MM.1S (cell line): ENCODE results near the gene EEA1.

Source experiments
- DNase-seq: peaks from one replicate; pipeline ENCODE4 v3.0.0-alpha.2; 2015
- H2AFZ ChIP-seq: fragments of 300-600 bp; sonication (generic); 2 replicates; pipeline ENCODE4 v1.6.0; 2016; ENCODE audit warnings: antibody characterized with exemption, low read length
- H3F3A ChIP-seq: fragments of 300-600 bp; sonication (generic); 2 replicates; pipeline ENCODE4 v1.6.1; 2016; ENCODE audit warnings: mild to moderate bottlenecking, antibody characterized with exemption, low read length, moderate library complexity, mixed read lengths; ENCODE audit not compliant: insufficient read depth
- H3K27ac ChIP-seq: fragments of 300-600 bp; sonication (generic); 2 replicates; pipeline ENCODE4 v1.5.1; 2016; ENCODE audit warnings: mild to moderate bottlenecking, low read length
- H3K27me3 ChIP-seq: fragments of 300-600 bp; sonication (generic); replicated peaks from 2 replicates; pipeline ENCODE4 v1.6.0; 2016; ENCODE audit warnings: low read length; ENCODE audit not compliant: insufficient read depth
- H3K36me3 ChIP-seq: fragments of 300-600 bp; sonication (generic); replicated peaks from 2 replicates; pipeline ENCODE4 v1.6.1; 2016; ENCODE audit warnings: mild to moderate bottlenecking, low read length, mixed read lengths; ENCODE audit not compliant: insufficient read depth
- H3K4me1 ChIP-seq: fragments of 300-600 bp; sonication (generic); 2 replicates; pipeline ENCODE4 v1.6.1; 2016; ENCODE audit warnings: low read length, mixed read lengths
- H3K4me2 ChIP-seq: fragments of 300-600 bp; sonication (generic); 2 replicates; pipeline ENCODE4 v1.6.0; 2016; ENCODE audit warnings: low read depth, low read length
- H3K4me3 ChIP-seq: fragments of 300-600 bp; sonication (generic); 2 replicates; pipeline ENCODE4 v1.5.1; 2016; ENCODE audit warnings: low read length, mixed read lengths
- H3K79me2 ChIP-seq: fragments of 300-600 bp; sonication (generic); 2 replicates; pipeline ENCODE4 v1.6.1; 2016; ENCODE audit warnings: mixed run types, low read length, mixed read lengths
- H3K9ac ChIP-seq: fragments of 300-600 bp; sonication (generic); 2 replicates; pipeline ENCODE4 v1.6.1; 2016; ENCODE audit warnings: low read length, mixed read lengths
- H3K9me2 ChIP-seq: fragments of 300-600 bp; sonication (generic); replicated peaks from 2 replicates; pipeline ENCODE4 v1.6.1; 2016; ENCODE audit warnings: mild to moderate bottlenecking, low read length, mixed read lengths; ENCODE audit not compliant: insufficient read depth
- H3K9me3 ChIP-seq: fragments of 300-600 bp; sonication (generic); replicated peaks from 2 replicates; pipeline ENCODE4 v1.6.1; 2016; ENCODE audit warnings: mild to moderate bottlenecking, low read length, mixed read lengths; ENCODE audit not compliant: insufficient read depth
- H4K20me1 ChIP-seq: fragments of 300-600 bp; sonication (generic); 2 replicates; pipeline ENCODE4 v1.6.1; 2016; ENCODE audit warnings: mild to moderate bottlenecking, low read length, moderate library complexity, mixed read lengths; ENCODE audit not compliant: insufficient read depth
- EZH2 ChIP-seq: fragments of 300-600 bp; sonication (generic); optimal IDR thresholded peaks from 2 replicates; pipeline ENCODE3; 2017; ENCODE audit warnings: low read depth, mild to moderate bottlenecking, antibody characterized with exemption, low read length, mixed read lengths
- EZH2phosphoT487 ChIP-seq: fragments of 300-600 bp; sonication (generic); IDR thresholded peaks from 2 replicates; pipeline ENCODE4 v1.6.1; 2018; ENCODE audit warnings: antibody characterized with exemption, low read length
- TF ChIP-seq, protein P1 (sequence below): fragments of 300-600 bp; sonication (generic); IDR thresholded peaks from 2 replicates; pipeline ENCODE4 v1.5.1; 2016; ENCODE audit warnings: antibody characterized with exemption, low read length, mixed read lengths

EEA1 gene

DNA sequence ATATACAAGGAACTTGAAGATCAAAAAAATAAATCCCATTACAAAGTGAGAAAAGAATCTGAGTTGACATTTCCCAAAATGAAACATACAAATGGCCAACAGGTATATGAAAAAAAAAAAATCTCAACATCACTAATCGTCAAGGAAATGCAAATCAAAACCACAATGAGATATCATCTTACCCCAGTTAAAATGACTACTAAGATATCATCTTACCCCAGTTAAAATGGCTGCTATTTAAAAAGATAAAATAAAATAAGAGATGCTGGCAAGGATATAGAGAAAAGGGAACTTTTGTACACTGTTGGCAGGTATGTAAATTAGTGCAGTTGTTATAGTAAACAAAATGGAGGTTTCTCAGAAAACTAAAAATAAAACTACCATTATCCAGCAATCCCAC is 181.9 kb downstream of the EEA1 start:
- Histone ChIP-seq H3K27ac (no peak overlapping the region), H2AFZ (no peak overlapping the region), H3K4me1 (no peaks in the 10 kb centered on the region), H3F3A (no peaks in the 10 kb centered on the region), H3K4me2 (no peak overlapping the region), H3K9me2 (no peaks in the 10 kb centered on the region), H4K20me1 (no peaks in the 10 kb centered on the region), H3K9me3 (no peaks in the 10 kb centered on the region), H3K36me3 (no peaks in the 10 kb centered on the region), H3K27me3 (no peaks in the 10 kb centered on the region), H3K4me3 (no peak overlapping the region), H3K79me2 (no peaks in the 10 kb centered on the region), H3K9ac (no peak overlapping the region)
- DNase-seq, result peak; percentile 25
- TF ChIP-seq EZH2, result no peak
- TF ChIP-seq, protein P1, sequence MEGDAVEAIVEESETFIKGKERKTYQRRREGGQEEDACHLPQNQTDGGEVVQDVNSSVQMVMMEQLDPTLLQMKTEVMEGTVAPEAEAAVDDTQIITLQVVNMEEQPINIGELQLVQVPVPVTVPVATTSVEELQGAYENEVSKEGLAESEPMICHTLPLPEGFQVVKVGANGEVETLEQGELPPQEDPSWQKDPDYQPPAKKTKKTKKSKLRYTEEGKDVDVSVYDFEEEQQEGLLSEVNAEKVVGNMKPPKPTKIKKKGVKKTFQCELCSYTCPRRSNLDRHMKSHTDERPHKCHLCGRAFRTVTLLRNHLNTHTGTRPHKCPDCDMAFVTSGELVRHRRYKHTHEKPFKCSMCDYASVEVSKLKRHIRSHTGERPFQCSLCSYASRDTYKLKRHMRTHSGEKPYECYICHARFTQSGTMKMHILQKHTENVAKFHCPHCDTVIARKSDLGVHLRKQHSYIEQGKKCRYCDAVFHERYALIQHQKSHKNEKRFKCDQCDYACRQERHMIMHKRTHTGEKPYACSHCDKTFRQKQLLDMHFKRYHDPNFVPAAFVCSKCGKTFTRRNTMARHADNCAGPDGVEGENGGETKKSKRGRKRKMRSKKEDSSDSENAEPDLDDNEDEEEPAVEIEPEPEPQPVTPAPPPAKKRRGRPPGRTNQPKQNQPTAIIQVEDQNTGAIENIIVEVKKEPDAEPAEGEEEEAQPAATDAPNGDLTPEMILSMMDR, result no peak
- TF ChIP-seq EZH2phosphoT487, result no peak

DNA sequence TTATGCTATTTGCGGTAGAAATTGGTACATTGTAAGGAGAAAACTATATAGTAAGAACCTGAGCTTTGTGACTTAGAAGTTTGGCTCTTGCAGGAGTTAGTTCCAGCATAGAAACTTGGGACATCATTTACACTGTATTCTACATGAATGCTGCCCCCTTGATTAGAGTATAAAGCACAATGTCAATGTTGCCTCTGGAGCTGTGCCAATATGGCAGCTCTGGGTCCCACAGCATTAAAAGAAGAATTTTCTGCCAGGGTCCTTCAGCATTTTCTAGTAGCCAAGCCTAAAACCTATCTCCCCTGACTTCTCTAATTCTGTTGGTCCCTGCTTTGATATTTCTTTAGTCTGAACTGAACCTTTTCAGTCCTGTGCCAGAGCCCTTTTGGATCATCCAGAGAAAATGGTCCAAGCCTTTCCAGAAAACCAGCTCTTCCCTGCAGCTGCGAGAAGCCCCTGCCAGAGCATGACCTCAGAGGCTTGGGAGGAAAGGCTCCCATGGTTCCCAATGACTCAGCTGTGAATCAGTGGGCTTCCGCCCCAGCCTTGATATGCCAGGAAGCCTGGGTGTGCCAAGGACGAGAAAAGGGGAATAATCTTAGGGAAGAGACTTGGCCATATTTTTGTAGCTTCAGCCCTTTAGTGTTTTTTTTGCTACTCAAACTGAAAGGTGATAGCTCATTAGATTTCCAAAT is 183.1 kb downstream of the EEA1 start:
- H3K9me3 ChIP-seq, result no peaks in the 10 kb centered on the region
- no peaks in the 10 kb centered on the region for H3K27me3 ChIP-seq
- no peaks in the 10 kb centered on the region for H4K20me1 ChIP-seq
- H3K79me2 ChIP-seq, result no peaks in the 10 kb centered on the region
- DNase-seq, result no peak
- TF ChIP-seq EZH2, result no peak
- TF ChIP-seq, protein P1, result no peak
- TF ChIP-seq EZH2phosphoT487, result no peak
- no peak overlapping the region for H3K4me2 ChIP-seq
- no peaks in the 10 kb centered on the region for H3F3A ChIP-seq
- no peaks in the 10 kb centered on the region for H3K9me2 ChIP-seq
- H3K36me3 ChIP-seq, result no peaks in the 10 kb centered on the region
- H3K4me1 ChIP-seq, result no peaks in the 10 kb centered on the region
- H2AFZ ChIP-seq, result no peak overlapping the region
- no peak overlapping the region for H3K9ac ChIP-seq
- no peak overlapping the region for H3K27ac ChIP-seq
- H3K4me3 ChIP-seq, result no peak overlapping the region

DNA sequence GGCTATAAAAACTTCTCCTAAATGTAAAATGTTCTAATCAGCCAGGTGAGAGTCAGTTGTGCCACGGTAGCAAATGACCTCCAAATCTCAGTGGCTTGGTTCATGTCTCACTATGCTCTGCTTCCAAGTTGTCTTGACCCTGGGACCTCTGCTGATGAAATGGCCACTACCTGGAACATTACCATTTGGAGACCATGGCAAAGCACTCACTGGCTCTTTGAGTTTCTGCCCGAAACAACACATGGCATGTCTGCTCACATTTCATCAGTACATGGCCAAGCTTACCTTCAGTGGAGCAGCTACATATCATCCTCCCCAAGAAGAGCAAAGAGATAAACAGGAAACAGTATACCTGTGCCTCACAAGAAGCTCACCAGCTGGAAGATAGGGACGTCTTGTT is 186.1 kb downstream of the EEA1 start:
- Histone ChIP-seq H4K20me1 (no peaks in the 10 kb centered on the region), H3K27me3 (no peaks in the 10 kb centered on the region), H3K27ac (no peak overlapping the region), H3K4me1 (no peaks in the 10 kb centered on the region), H3K36me3 (no peaks in the 10 kb centered on the region), H3K4me3 (no peak overlapping the region), H3K9ac (no peak overlapping the region), H3K9me2 (no peaks in the 10 kb centered on the region), H3K4me2 (no peak overlapping the region), H3K9me3 (no peaks in the 10 kb centered on the region), H3K79me2 (no peaks in the 10 kb centered on the region), H2AFZ (no peak overlapping the region), H3F3A (no peaks in the 10 kb centered on the region)
- no peak for TF ChIP-seq EZH2
- TF ChIP-seq, protein P1, result no peak
- TF ChIP-seq EZH2phosphoT487, result no peak
- no peak for DNase-seq
